Fibroblast of lung (primary cell): ENCODE data around the gene NFASC. TPM values are rescaled to one million over a fixed set of nuclear protein-coding genes. Genes with fewer than 3 reads are reported as not detected.

Source experiments
- DNase-seq, 2 donors: peaks; one replicate each; pipeline versions ENCODE4 v3.0.0 to v3.0.0-alpha.2; 2010; ENCODE audit warnings: low read depth in 2 of 2
- H2AFZ ChIP-seq: 2 replicates; pipeline ENCODE4 v1.5.1; 2012; ENCODE audit warnings: low read length, control low read depth, inconsistent platforms
- H3K27ac ChIP-seq: 2 replicates; pipeline ENCODE4 v1.5.1; 2011; ENCODE audit warnings: low read length, control low read depth; ENCODE audit not compliant: insufficient read depth
- H3K27me3 ChIP-seq: 2 replicates; pipeline ENCODE4 v1.5.1; 2011; ENCODE audit warnings: mild to moderate bottlenecking, low read length; ENCODE audit not compliant: control insufficient read depth, insufficient read depth
- H3K36me3 ChIP-seq: 2 replicates; pipeline ENCODE4 v1.5.1; 2011; ENCODE audit warnings: low read length; ENCODE audit not compliant: control insufficient read depth, insufficient read depth
- H3K4me1 ChIP-seq: 2 replicates; pipeline ENCODE4 v1.5.1; 2011; ENCODE audit warnings: low read length; ENCODE audit not compliant: control insufficient read depth, insufficient read depth; ENCODE audit errors: extremely low read depth
- H3K4me2 ChIP-seq: 2 replicates; pipeline ENCODE4 v1.5.1; 2011; ENCODE audit warnings: low read length, control low read depth; ENCODE audit not compliant: insufficient read depth; ENCODE audit errors: extremely low read depth
- H3K4me3 ChIP-seq, 4 experiments: fragments of 200-600 bp in 1 of 4; sonication (generic) in 1 of 4; replicated peaks in 1 of 4; 2 replicates each; pipeline ENCODE4 v1.5.1; 2011 to 2016; ENCODE audit warnings: low read length in 4 of 4, low read depth in 3 of 4, mild to moderate bottlenecking in 3 of 4, control low read depth in 2 of 4, inconsistent platforms in 1 of 4, mixed read lengths in 1 of 4; ENCODE audit not compliant: insufficient read depth in 1 of 4; ENCODE audit errors: control extremely low read depth in 1 of 4
- H3K79me2 ChIP-seq: 2 replicates; pipeline ENCODE4 v1.5.1; 2012; ENCODE audit warnings: mild to moderate bottlenecking, low read length, inconsistent platforms; ENCODE audit not compliant: control insufficient read depth, insufficient read depth
- H3K9ac ChIP-seq: 2 replicates; pipeline ENCODE4 v1.5.1; 2011; ENCODE audit warnings: mild to moderate bottlenecking, low read length, control low read depth; ENCODE audit not compliant: insufficient read depth
- H3K9me3 ChIP-seq: 2 replicates; pipeline ENCODE4 v1.5.1; 2012; ENCODE audit warnings: low read depth, low read length; ENCODE audit not compliant: control insufficient read depth, insufficient read depth
- H4K20me1 ChIP-seq: 2 replicates; pipeline ENCODE4 v1.5.1; 2011; ENCODE audit warnings: low read length; ENCODE audit not compliant: control insufficient read depth, insufficient read depth; ENCODE audit errors: extremely low read depth
- CTCF ChIP-seq, 2 donors: IDR thresholded peaks in 1 of 2; conservative IDR thresholded peaks in 1 of 2; 1 replicate in 1 of 2; 2 replicates in 1 of 2; pipeline ENCODE4 v1.5.1; 2011 to 2012; ENCODE audit warnings: low read length in 2 of 2, control low read depth in 1 of 2, inconsistent platforms in 1 of 2, low read depth in 1 of 2, mild to moderate bottlenecking in 1 of 2
- EZH2 ChIP-seq: IDR thresholded peaks from 2 replicates; pipeline ENCODE4 v1.5.1; 2012; ENCODE audit warnings: low read length, control low read depth, mild to moderate bottlenecking; ENCODE audit errors: missing control alignments
- polyA plus RNA-seq, 2 donors: library from polyadenylated mRNA; depleted of rRNA in 1 of 2; stranded (reverse) in 1 of 2; unstranded in 1 of 2; fragments of >200 nt; gene quantifications; 2 replicates each; pipeline ENCODE4 v1.2.1, GENCODE V29; 2011 to 2012; ENCODE audit warnings: missing spikeins in 1 of 2
- total RNA-seq: library from RNA; depleted of rRNA; stranded (reverse); fragments of >200 nt; gene quantifications from 2 replicates; pipeline ENCODE4 v1.2.1, GENCODE V29; 2014

The NFASC gene
- total and polyA plus RNA-seq, 2 donors (not counting 1 experiment from before 2014, with no cell fraction given): 13.4 to 16.5 TPM

- Histone ChIP-seq H3K79me2 (no peaks in the 10 kb centered on the region), H3K4me2 (no peak overlapping the region), H3K27ac (no peak overlapping the region), H3K4me3 (no peak overlapping the region), H3K4me1 (no peaks in the 10 kb centered on the region), H3K36me3 (no peaks in the 10 kb centered on the region), H3K27me3 (no peaks in the 10 kb centered on the region), H4K20me1 (no peaks in the 10 kb centered on the region), H3K9ac (no peak overlapping the region), H3K9me3 (no peaks in the 10 kb centered on the region), H2AFZ (no peak overlapping the region)
- DNase-seq: no peak
- TF ChIP-seq EZH2 (no peak), CTCF (conservative IDR thresholded peaks at IDR 0.05 in 1 of 2, IDR thresholded peaks at IDR 0.05 in 1 of 2; ENCODE audit: low read depth in 1 of 2, low read length in 2 of 2) (no peak)
These were observed 51.3 kb downstream of the NFASC start for GRCh38 chr1:204921855-204922516.

GRCh38 chr1:204923201-204923600 is 52.5 kb downstream of the NFASC start:
- H3K4me2 ChIP-seq: no peak overlapping the region
- no peak overlapping the region for H3K9ac ChIP-seq
- H3K27me3 ChIP-seq: no peaks in the 10 kb centered on the region
- H3K36me3 ChIP-seq: no peaks in the 10 kb centered on the region
- TF ChIP-seq CTCF (conservative IDR thresholded peaks at IDR 0.05 in 1 of 2, IDR thresholded peaks at IDR 0.05 in 1 of 2; ENCODE audit: low read depth in 1 of 2, low read length in 2 of 2): no peak
- TF ChIP-seq EZH2: no peak
- no peak overlapping the region for H3K4me3 ChIP-seq
- H2AFZ ChIP-seq: no peak overlapping the region
- no peaks in the 10 kb centered on the region for H3K9me3 ChIP-seq
- no peaks in the 10 kb centered on the region for H4K20me1 ChIP-seq
- H3K4me1 ChIP-seq: no peaks in the 10 kb centered on the region
- no peaks in the 10 kb centered on the region for H3K79me2 ChIP-seq
- no peak overlapping the region for H3K27ac ChIP-seq
- no peak for DNase-seq

GRCh38 chr1:204923626-204924012 is 53.0 kb downstream of the NFASC start:
- Histone ChIP-seq H3K79me2 (no peaks in the 10 kb centered on the region), H3K36me3 (no peaks in the 10 kb centered on the region), H2AFZ (no peak overlapping the region), H3K4me1 (no peaks in the 10 kb centered on the region), H3K27me3 (no peaks in the 10 kb centered on the region), H3K9ac (no peak overlapping the region), H3K27ac (no peak overlapping the region), H4K20me1 (no peaks in the 10 kb centered on the region), H3K9me3 (no peaks in the 10 kb centered on the region), H3K4me3 (no peak overlapping the region), H3K4me2 (no peak overlapping the region)
- TF ChIP-seq CTCF (conservative IDR thresholded peaks at IDR 0.05 in 1 of 2, IDR thresholded peaks at IDR 0.05 in 1 of 2; ENCODE audit: low read depth in 1 of 2, low read length in 2 of 2) (no peak), EZH2 (no peak)
- no peak for DNase-seq
